ENCODE results near the gene SHISA2.

SHISA2 gene

GRCh38 chr13:26017196-26017921 is 34.5 kb downstream of the SHISA2 start:
- DNase-seq, result no peak

GRCh38 chr13:26016189-26016588 is 35.6 kb downstream of the SHISA2 start:
- no peak for DNase-seq

- no peak for DNase-seq
Measured at GRCh38 chr13:26015271-26016125, 36.3 kb downstream of the SHISA2 start.

GRCh38 chr13:26012995-26013394 is 38.8 kb downstream of the SHISA2 start:
- no peak for DNase-seq

GRCh38 chr13:26011996-26012821 is 39.6 kb downstream of the SHISA2 start:
- peak; percentile 50 for DNase-seq

GRCh38 chr13:26011208-26011573 is 40.6 kb downstream of the SHISA2 start:
- DNase-seq, result no peak

- DNase-seq, result no peak
Measured at GRCh38 chr13:26010487-26011207, 41.2 kb downstream of the SHISA2 start.

- no peak for DNase-seq
Measured at GRCh38 chr13:26007261-26008125, 44.3 kb downstream of the SHISA2 start.

Measured in stimulated activated CD4-positive, alpha-beta T cell treated with anti-CD3 and anti-CD28 coated beads, Interleukin-4, amount 100 ng/mL, for 24 hours (primary cell).